ENCODE measurements around the gene IQCC.

Gene IQCC

GRCh38 chr1:32182060-32182459 lies 23.4 kb upstream of the IQCC start:
- Histone ChIP-seq H3K9me3 (ENCODE audit: insufficient read depth, low read depth, low read length) (no peaks in the 10 kb centered on the region), H3K4me3 (ENCODE audit: low read depth, low read length) (no peak overlapping the region), H3K23ac (ENCODE audit: low read length) (no peak overlapping the region), H3K79me2 (ENCODE audit: control insufficient read depth, insufficient read depth, low read length, poor library complexity) (peaks cover 8% of the 10 kb centered on the region), H2BK5ac (ENCODE audit: low read depth, low read length, poor library complexity) (no peak overlapping the region), H3K4me1 (ENCODE audit: control insufficient read depth in 1 of 2, insufficient read depth in 2 of 2, low read length in 2 of 2) (peaks cover 7 to 10% of the 10 kb centered on the region in 2 experiments), H2BK120ac (ENCODE audit: insufficient read depth, low read length, poor library complexity) (no peak overlapping the region), H2AK5ac (ENCODE audit: low read length) (no peak overlapping the region), H3K4ac (ENCODE audit: low read depth, low read length) (peak overlapping the region; percentile 66), H3K79me1 (ENCODE audit: low read length) (peaks cover 9% of the 10 kb centered on the region), H4K12ac (ENCODE audit: low read depth, low read length) (no peak overlapping the region), H3K4me2 (ENCODE audit: low read length) (no peak overlapping the region), H3K9ac (ENCODE audit: low read length) (peak overlapping the region; percentile 64), H2BK12ac (ENCODE audit: low read length) (no peak overlapping the region), H3K36me3 (ENCODE audit: control insufficient read depth in 1 of 2, insufficient read depth in 2 of 2, low read length in 2 of 2) (peaks cover 17 to 31% of the 10 kb centered on the region in 2 experiments), H3K27ac (ENCODE audit: low read depth, low read length) (no peak overlapping the region), H4K91ac (ENCODE audit: low read depth, low read length) (no peak overlapping the region), H3K18ac (ENCODE audit: low read length) (no peak overlapping the region), H3K14ac (ENCODE audit: low read length) (no peak overlapping the region), H4K8ac (ENCODE audit: low read depth, low read length) (no peak overlapping the region), H2AFZ (ENCODE audit: insufficient read depth, low read length, poor library complexity) (peak overlapping the region; percentile 12), H3K27me3 (ENCODE audit: insufficient read depth, low read length) (no peaks in the 10 kb centered on the region)
- no peak for DNase-seq
- no CpG with 5 or more reads among the region's 6 CpGs for WGBS (ENCODE audit: extremely low coverage, insufficient coverage, insufficient read length)

- no peak overlapping the region for H2BK5ac ChIP-seq (ENCODE audit: low read depth, low read length, poor library complexity)
- H3K27ac ChIP-seq (ENCODE audit: low read depth, low read length): no peak overlapping the region
- H3K27me3 ChIP-seq (ENCODE audit: insufficient read depth, low read length): no peaks in the 10 kb centered on the region
- peaks cover 36 to 53% of the 10 kb centered on the region in 2 experiments for H3K36me3 ChIP-seq (ENCODE audit: control insufficient read depth in 1 of 2, insufficient read depth in 2 of 2, low read length in 2 of 2)
- no peak overlapping the region for H3K18ac ChIP-seq (ENCODE audit: low read length)
- peaks cover 7% of the 10 kb centered on the region for H3K79me1 ChIP-seq (ENCODE audit: low read length)
- no peak overlapping the region for H4K91ac ChIP-seq (ENCODE audit: low read depth, low read length)
- no peak overlapping the region for H3K4me2 ChIP-seq (ENCODE audit: low read length)
- H3K79me2 ChIP-seq (ENCODE audit: control insufficient read depth, insufficient read depth, low read length, poor library complexity): peaks cover 8% of the 10 kb centered on the region
- H2AFZ ChIP-seq (ENCODE audit: insufficient read depth, low read length, poor library complexity): no peak overlapping the region
- no peak overlapping the region for H3K4me3 ChIP-seq (ENCODE audit: low read depth, low read length)
- H3K9ac ChIP-seq (ENCODE audit: low read length): no peak overlapping the region
- no peak overlapping the region for H2AK5ac ChIP-seq (ENCODE audit: low read length)
- no peak overlapping the region for H4K12ac ChIP-seq (ENCODE audit: low read depth, low read length)
- H3K14ac ChIP-seq (ENCODE audit: low read length): no peak overlapping the region
- no peak overlapping the region for H2BK12ac ChIP-seq (ENCODE audit: low read length)
- H4K8ac ChIP-seq (ENCODE audit: low read depth, low read length): no peak overlapping the region
- H3K4me1 ChIP-seq (ENCODE audit: control insufficient read depth in 1 of 2, insufficient read depth in 2 of 2, low read length in 2 of 2): peaks cover 7% of the 10 kb centered on the region in 2 experiments
- H3K9me3 ChIP-seq (ENCODE audit: insufficient read depth, low read depth, low read length): peaks cover 2% of the 10 kb centered on the region
- H2BK120ac ChIP-seq (ENCODE audit: insufficient read depth, low read length, poor library complexity): no peak overlapping the region
- DNase-seq: no peak
- no peak overlapping the region for H3K4ac ChIP-seq (ENCODE audit: low read depth, low read length)
- H3K23ac ChIP-seq (ENCODE audit: low read length): no peak overlapping the region
Measured at GRCh38 chr1:32184650-32185049, 20.8 kb upstream of the IQCC start.

DNA sequence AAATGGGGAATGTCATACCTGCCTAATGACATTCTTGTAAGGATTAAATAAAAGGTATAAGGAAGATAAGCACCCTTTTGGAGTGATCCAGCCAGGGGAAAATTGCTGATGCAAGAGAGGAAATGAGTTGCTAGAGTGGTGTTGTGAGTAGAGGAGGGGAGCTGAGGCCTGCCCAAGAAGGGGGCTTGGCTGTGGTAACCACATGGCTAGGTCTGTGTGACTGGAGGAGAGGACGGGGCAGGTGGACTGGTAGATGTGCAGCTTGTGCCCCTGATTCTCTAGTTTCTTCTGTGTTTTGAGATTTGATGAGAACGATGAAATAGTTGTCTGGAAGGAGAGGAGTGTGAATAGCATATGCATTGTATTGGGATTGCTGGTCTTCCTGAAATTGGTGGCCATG lies 19.4 kb upstream of the IQCC start:
- H3K4me3 ChIP-seq (ENCODE audit: low read depth, low read length): no peak overlapping the region
- no peak overlapping the region for H3K9ac ChIP-seq (ENCODE audit: low read length)
- no peak overlapping the region for H4K8ac ChIP-seq (ENCODE audit: low read depth, low read length)
- H3K27ac ChIP-seq (ENCODE audit: low read depth, low read length): no peak overlapping the region
- no peak overlapping the region for H3K18ac ChIP-seq (ENCODE audit: low read length)
- no peaks in the 10 kb centered on the region for H3K27me3 ChIP-seq (ENCODE audit: insufficient read depth, low read length)
- 100% methylated on average over 1 of the region's 2 CpGs for WGBS (ENCODE audit: extremely low coverage, insufficient coverage, insufficient read length)
- H3K4me2 ChIP-seq (ENCODE audit: low read length): no peak overlapping the region
- H3K9me3 ChIP-seq (ENCODE audit: insufficient read depth, low read depth, low read length): peaks cover 2% of the 10 kb centered on the region
- no peak overlapping the region for H4K91ac ChIP-seq (ENCODE audit: low read depth, low read length)
- H3K4ac ChIP-seq (ENCODE audit: low read depth, low read length): no peak overlapping the region
- H4K12ac ChIP-seq (ENCODE audit: low read depth, low read length): no peak overlapping the region
- peaks cover 3 to 6% of the 10 kb centered on the region in 2 experiments for H3K4me1 ChIP-seq (ENCODE audit: control insufficient read depth in 1 of 2, insufficient read depth in 2 of 2, low read length in 2 of 2)
- peaks cover 3% of the 10 kb centered on the region for H3K79me2 ChIP-seq (ENCODE audit: control insufficient read depth, insufficient read depth, low read length, poor library complexity)
- H3K23ac ChIP-seq (ENCODE audit: low read length): no peak overlapping the region
- H2BK12ac ChIP-seq (ENCODE audit: low read length): no peak overlapping the region
- H2BK5ac ChIP-seq (ENCODE audit: low read depth, low read length, poor library complexity): no peak overlapping the region
- no peak for DNase-seq
- H2BK120ac ChIP-seq (ENCODE audit: insufficient read depth, low read length, poor library complexity): no peak overlapping the region
- H3K79me1 ChIP-seq (ENCODE audit: low read length): no peaks in the 10 kb centered on the region
- no peak overlapping the region for H2AK5ac ChIP-seq (ENCODE audit: low read length)
- H2AFZ ChIP-seq (ENCODE audit: insufficient read depth, low read length, poor library complexity): no peak overlapping the region
- H3K36me3 ChIP-seq (ENCODE audit: control insufficient read depth in 1 of 2, insufficient read depth in 2 of 2, low read length in 2 of 2): peaks cover 48 to 65% of the 10 kb centered on the region in 2 experiments
- no peak overlapping the region for H3K14ac ChIP-seq (ENCODE audit: low read length)

GRCh38 chr1:32186491-32186890 lies 19.0 kb upstream of the IQCC start:
- Histone ChIP-seq H4K91ac (ENCODE audit: low read depth, low read length) (no peak overlapping the region), H4K12ac (ENCODE audit: low read depth, low read length) (no peak overlapping the region), H3K36me3 (ENCODE audit: control insufficient read depth in 1 of 2, insufficient read depth in 2 of 2, low read length in 2 of 2) (peaks cover 48 to 65% of the 10 kb centered on the region in 2 experiments), H3K4me2 (ENCODE audit: low read length) (no peak overlapping the region), H3K27me3 (ENCODE audit: insufficient read depth, low read length) (no peaks in the 10 kb centered on the region), H3K4me3 (ENCODE audit: low read depth, low read length) (no peak overlapping the region), H2BK5ac (ENCODE audit: low read depth, low read length, poor library complexity) (no peak overlapping the region), H3K4me1 (ENCODE audit: control insufficient read depth in 1 of 2, insufficient read depth in 2 of 2, low read length in 2 of 2) (peaks cover 0 to 3% of the 10 kb centered on the region in 2 experiments), H2BK12ac (ENCODE audit: low read length) (no peak overlapping the region), H3K79me1 (ENCODE audit: low read length) (no peaks in the 10 kb centered on the region), H2AK5ac (ENCODE audit: low read length) (no peak overlapping the region), H4K8ac (ENCODE audit: low read depth, low read length) (no peak overlapping the region), H3K4ac (ENCODE audit: low read depth, low read length) (no peak overlapping the region), H3K14ac (ENCODE audit: low read length) (no peak overlapping the region), H2BK120ac (ENCODE audit: insufficient read depth, low read length, poor library complexity) (no peak overlapping the region), H3K9me3 (ENCODE audit: insufficient read depth, low read depth, low read length) (peaks cover 2% of the 10 kb centered on the region), H3K23ac (ENCODE audit: low read length) (no peak overlapping the region), H3K79me2 (ENCODE audit: control insufficient read depth, insufficient read depth, low read length, poor library complexity) (no peaks in the 10 kb centered on the region), H2AFZ (ENCODE audit: insufficient read depth, low read length, poor library complexity) (no peak overlapping the region), H3K18ac (ENCODE audit: low read length) (no peak overlapping the region), H3K9ac (ENCODE audit: low read length) (no peak overlapping the region), H3K27ac (ENCODE audit: low read depth, low read length) (no peak overlapping the region)
- WGBS (ENCODE audit: extremely low coverage, insufficient coverage, insufficient read length): no CpG with 5 or more reads among the region's 2 CpGs
- DNase-seq: no peak
